Fibroblast of upper back skin (primary cell): ENCODE measurements around the gene RPLP1.
A peak's percentile ranks its signal among the peaks of the same experiment; 100 is the strongest.

Experiments
- DNase-seq: peaks from one replicate; pipeline ENCODE4 v3.0.0-alpha.2; 2013

RPLP1 gene

GRCh38 chr15:69452692-69453521 is at the start of gene RPLP1:
RPLP1 (plus strand) TSS chr15:69452818; CDS start chr15:69452949, 131 bp downstream.
- peak; percentile 96 for DNase-seq

- DNase-seq = peak; percentile 95
Observed at GRCh38 chr15:69403594-69403993, 49.0 kb upstream of the RPLP1 start.

- DNase-seq = no peak
Observed at GRCh38 chr15:69405110-69405509, 47.5 kb upstream of the RPLP1 start.

- DNase-seq = no peak
Observed at GRCh38 chr15:69407719-69408400, 44.8 kb upstream of the RPLP1 start.

GRCh38 chr15:69408841-69409240 is 43.8 kb upstream of the RPLP1 start:
- DNase-seq = no peak

- DNase-seq = peak; percentile 33
Observed at GRCh38 chr15:69410248-69410874, 42.3 kb upstream of the RPLP1 start.

GRCh38 chr15:69412274-69412673 is 40.3 kb upstream of the RPLP1 start:
- DNase-seq = no peak

- no peak for DNase-seq
Observed at GRCh38 chr15:69412701-69413100, 39.9 kb upstream of the RPLP1 start.

- DNase-seq = peak; percentile 94
Observed at GRCh38 chr15:69413822-69414700, 38.6 kb upstream of the RPLP1 start, which contains the start of gene KIF23. KIF23 (plus strand) TSS chr15:69414349; CDS start chr15:69414466, 117 bp downstream.

- DNase-seq = peak; percentile 96
Observed at GRCh38 chr15:69414701-69415167, 37.9 kb upstream of the RPLP1 start.

- DNase-seq = peak; percentile 42
Observed at GRCh38 chr15:69415381-69415780, 37.2 kb upstream of the RPLP1 start.

- DNase-seq = no peak
Observed at GRCh38 chr15:69417581-69417980, 35.0 kb upstream of the RPLP1 start.

- peak; percentile 34 for DNase-seq
Observed at GRCh38 chr15:69421498-69421897, 31.1 kb upstream of the RPLP1 start.

GRCh38 chr15:69422336-69422895 is 30.2 kb upstream of the RPLP1 start:
- no peak for DNase-seq

GRCh38 chr15:69424001-69424400 is 28.6 kb upstream of the RPLP1 start:
- no peak for DNase-seq

GRCh38 chr15:69424748-69425413 is 27.7 kb upstream of the RPLP1 start:
- no peak for DNase-seq

- no peak for DNase-seq
Observed at GRCh38 chr15:69433831-69434230, 18.8 kb upstream of the RPLP1 start.

- DNase-seq = no peak
Observed at GRCh38 chr15:69434238-69434637, 18.4 kb upstream of the RPLP1 start.

- DNase-seq = no peak
Observed at GRCh38 chr15:69434679-69435078, 17.9 kb upstream of the RPLP1 start.

GRCh38 chr15:69435985-69436384 is 16.6 kb upstream of the RPLP1 start:
- DNase-seq = no peak

- DNase-seq = no peak
Observed at GRCh38 chr15:69436951-69437350, 15.7 kb upstream of the RPLP1 start.

GRCh38 chr15:69439623-69440022 is 13.0 kb upstream of the RPLP1 start:
- no peak for DNase-seq
